Type B pancreatic cell (in vitro differentiated cells): ENCODE measurements around the gene PDRG1. TPM values are rescaled to one million over a fixed set of nuclear protein-coding genes. Genes with fewer than 3 reads are reported as not detected.
A peak's percentile ranks its signal among the peaks of the same experiment; 100 is the strongest.

ENCODE experiments used
- DNase-seq: peaks from one replicate; pipeline ENCODE4 v3.0.0; 2021; ENCODE audit warnings: mixed read lengths; ENCODE audit not compliant: unreplicated experiment; ENCODE audit errors: extremely low spot score
- H3K27ac Mint-ChIP-seq: 2 replicates; pipeline ENCODE4 v1.8.0; 2021; ENCODE audit warnings: mild to moderate bottlenecking, mixed read lengths
- H3K27me3 Mint-ChIP-seq: 2 replicates; pipeline ENCODE4 v1.8.0; 2021; ENCODE audit warnings: mixed read lengths
- H3K36me3 Mint-ChIP-seq: 2 replicates; pipeline ENCODE4 v1.8.0; 2021; ENCODE audit warnings: mixed read lengths
- H3K4me1 Mint-ChIP-seq: one replicate; pipeline ENCODE4 v1.8.0; 2021; ENCODE audit warnings: mixed read lengths; ENCODE audit not compliant: unreplicated experiment
- H3K4me3 Mint-ChIP-seq: 2 replicates; pipeline ENCODE4 v1.8.0; 2021; ENCODE audit warnings: mild to moderate bottlenecking, mixed read lengths
- H3K9me3 Mint-ChIP-seq: 2 replicates; pipeline ENCODE4 v1.8.0; 2021; ENCODE audit warnings: mixed read lengths
- total RNA-seq: library from RNA; stranded (reverse); gene quantifications from 2 replicates; pipeline ENCODE4 v1.2.1, GENCODE V29; 2021; ENCODE audit warnings: low replicate concordance
- TF ChIP-seq, protein P1 (sequence below): fragments of 200-600 bp; sonication (generic); conservative IDR thresholded peaks from 2 replicates; pipeline ENCODE4 v1.5.0; 2021; ENCODE audit warnings: antibody characterized with exemption, mild to moderate bottlenecking

The PDRG1 gene
- total RNA-seq, 1 donor from 2014 or later: 24.7 TPM

DNA sequence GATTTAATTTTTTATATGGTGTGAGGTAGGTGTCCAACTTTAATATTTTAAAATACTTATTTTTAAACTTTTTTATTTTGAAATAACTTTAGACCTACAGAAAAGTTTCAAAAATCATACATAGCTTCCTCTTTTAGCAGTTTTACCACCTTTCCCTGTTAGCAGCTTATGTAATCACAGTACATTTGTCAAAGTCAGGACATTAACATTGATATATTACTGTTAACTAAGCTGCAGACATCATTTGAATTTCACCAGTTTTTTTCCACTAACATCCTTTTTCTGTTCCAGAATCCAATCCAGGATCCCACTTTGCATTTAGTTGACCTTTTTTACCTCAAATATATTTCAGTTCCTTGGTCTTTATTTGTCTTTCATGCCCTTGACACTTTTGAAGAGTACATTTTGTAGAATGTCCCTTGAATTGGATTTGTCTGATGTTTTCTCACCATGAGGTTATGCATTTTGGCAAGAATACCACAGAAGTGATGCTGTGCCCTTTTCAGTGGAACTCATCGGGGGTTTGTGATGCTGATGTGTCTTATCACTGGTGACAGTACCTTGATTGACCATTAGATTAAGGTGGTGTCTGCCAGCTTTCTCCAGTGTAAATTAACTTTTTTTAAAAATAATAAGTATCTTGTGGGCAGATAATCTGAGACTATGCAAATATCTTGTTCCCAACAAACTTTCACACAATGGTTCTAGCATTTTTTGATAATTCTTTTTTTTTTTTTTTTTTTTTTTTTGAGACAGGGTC is 48.0 kb downstream of the PDRG1 start:
- no peaks in the 10 kb centered on the region for H3K36me3 Mint-ChIP-seq
- no peaks in the 10 kb centered on the region for H3K4me1 Mint-ChIP-seq
- peaks cover 9% of the 10 kb centered on the region for H3K27me3 Mint-ChIP-seq
- TF ChIP-seq, protein P1, sequence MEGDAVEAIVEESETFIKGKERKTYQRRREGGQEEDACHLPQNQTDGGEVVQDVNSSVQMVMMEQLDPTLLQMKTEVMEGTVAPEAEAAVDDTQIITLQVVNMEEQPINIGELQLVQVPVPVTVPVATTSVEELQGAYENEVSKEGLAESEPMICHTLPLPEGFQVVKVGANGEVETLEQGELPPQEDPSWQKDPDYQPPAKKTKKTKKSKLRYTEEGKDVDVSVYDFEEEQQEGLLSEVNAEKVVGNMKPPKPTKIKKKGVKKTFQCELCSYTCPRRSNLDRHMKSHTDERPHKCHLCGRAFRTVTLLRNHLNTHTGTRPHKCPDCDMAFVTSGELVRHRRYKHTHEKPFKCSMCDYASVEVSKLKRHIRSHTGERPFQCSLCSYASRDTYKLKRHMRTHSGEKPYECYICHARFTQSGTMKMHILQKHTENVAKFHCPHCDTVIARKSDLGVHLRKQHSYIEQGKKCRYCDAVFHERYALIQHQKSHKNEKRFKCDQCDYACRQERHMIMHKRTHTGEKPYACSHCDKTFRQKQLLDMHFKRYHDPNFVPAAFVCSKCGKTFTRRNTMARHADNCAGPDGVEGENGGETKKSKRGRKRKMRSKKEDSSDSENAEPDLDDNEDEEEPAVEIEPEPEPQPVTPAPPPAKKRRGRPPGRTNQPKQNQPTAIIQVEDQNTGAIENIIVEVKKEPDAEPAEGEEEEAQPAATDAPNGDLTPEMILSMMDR: peak; percentile 44
- no peak for DNase-seq
- no peak overlapping the region for H3K27ac Mint-ChIP-seq
- H3K9me3 Mint-ChIP-seq: no peaks in the 10 kb centered on the region
- H3K4me3 Mint-ChIP-seq: no peak overlapping the region

DNA sequence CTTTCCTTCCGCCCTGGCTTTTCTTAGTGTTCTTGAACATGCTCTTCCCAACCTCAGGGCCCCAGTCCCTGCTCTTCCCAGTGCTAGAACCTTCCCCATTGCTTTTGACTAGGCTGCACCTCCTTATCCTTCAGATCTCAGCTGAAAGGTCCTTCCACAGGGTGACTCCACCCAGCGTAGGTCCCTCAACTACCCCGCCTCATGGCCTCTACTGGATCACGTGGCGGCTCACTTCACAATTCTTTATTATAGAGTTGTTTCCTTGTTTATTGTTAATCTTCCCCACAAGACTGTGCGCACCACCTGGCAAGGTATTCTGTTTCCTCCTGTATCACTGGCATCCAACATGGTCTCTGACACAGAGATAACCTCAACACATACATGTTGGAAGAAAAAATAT is 50.2 kb downstream of the PDRG1 start:
- DNase-seq: no peak

DNA sequence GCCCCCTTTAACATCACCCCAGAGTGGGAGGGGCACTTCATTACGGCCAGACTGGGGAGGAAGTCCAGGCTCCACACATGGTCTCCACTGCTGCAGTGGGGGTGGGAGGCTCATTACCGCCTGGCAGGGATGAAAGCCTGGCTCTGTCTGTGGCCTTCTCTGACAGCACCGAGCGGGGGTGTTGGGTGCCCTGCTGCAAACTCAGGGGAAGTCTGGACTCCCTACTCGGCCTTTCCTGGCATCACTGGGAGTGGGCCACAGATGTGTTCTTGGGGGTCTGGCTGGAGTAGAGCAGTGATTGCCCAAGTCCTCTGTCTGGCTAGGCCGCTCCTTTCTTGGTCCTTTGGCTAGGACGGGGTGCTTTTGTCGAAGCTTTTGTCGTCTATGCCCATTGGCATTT is 54.3 kb downstream of the PDRG1 start:
- Mint-ChIP-seq H3K9me3 (no peaks in the 10 kb centered on the region), H3K27ac (no peak overlapping the region)

More for the DNA sequence above, 50.2 kb downstream of the PDRG1 start:
- TF ChIP-seq, protein P1: no peak
- Mint-ChIP-seq H3K27me3 (peaks cover 13% of the 10 kb centered on the region), H3K4me1 (no peaks in the 10 kb centered on the region), H3K9me3 (no peaks in the 10 kb centered on the region), H3K36me3 (no peaks in the 10 kb centered on the region), H3K27ac (no peak overlapping the region), H3K4me3 (no peak overlapping the region)

DNA sequence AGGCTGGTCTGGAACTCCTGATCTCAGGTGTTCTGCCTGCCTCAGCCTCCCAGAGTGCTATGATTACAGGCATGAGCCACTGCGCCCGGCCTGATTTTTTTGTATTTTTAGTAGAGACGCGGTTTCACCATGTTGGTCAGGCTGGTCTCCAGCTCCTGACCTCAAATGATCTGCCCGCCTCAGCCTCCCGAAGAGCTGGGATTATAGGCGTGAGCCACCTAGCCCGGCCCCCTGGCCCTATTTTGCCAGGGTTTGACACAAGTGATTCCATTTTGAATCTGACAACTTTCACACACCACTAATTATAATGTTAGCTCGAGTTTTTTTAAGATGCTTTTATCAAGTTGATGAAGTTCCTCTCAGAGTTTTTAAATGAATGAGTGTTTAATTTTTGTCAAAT is 55.8 kb downstream of the PDRG1 start:
- Mint-ChIP-seq H3K9me3 (no peaks in the 10 kb centered on the region), H3K4me1 (no peaks in the 10 kb centered on the region), H3K36me3 (no peaks in the 10 kb centered on the region), H3K27me3 (peaks cover 13% of the 10 kb centered on the region), H3K4me3 (no peak overlapping the region), H3K27ac (no peak overlapping the region)
- TF ChIP-seq, protein P1: no peak
- DNase-seq: no peak

More for the DNA sequence above, 54.3 kb downstream of the PDRG1 start:
- Mint-ChIP-seq H3K4me3 (no peak overlapping the region), H3K4me1 (no peaks in the 10 kb centered on the region), H3K36me3 (no peaks in the 10 kb centered on the region), H3K27me3 (peaks cover 13% of the 10 kb centered on the region)
- TF ChIP-seq, protein P1: no peak
- no peak for DNase-seq

DNA sequence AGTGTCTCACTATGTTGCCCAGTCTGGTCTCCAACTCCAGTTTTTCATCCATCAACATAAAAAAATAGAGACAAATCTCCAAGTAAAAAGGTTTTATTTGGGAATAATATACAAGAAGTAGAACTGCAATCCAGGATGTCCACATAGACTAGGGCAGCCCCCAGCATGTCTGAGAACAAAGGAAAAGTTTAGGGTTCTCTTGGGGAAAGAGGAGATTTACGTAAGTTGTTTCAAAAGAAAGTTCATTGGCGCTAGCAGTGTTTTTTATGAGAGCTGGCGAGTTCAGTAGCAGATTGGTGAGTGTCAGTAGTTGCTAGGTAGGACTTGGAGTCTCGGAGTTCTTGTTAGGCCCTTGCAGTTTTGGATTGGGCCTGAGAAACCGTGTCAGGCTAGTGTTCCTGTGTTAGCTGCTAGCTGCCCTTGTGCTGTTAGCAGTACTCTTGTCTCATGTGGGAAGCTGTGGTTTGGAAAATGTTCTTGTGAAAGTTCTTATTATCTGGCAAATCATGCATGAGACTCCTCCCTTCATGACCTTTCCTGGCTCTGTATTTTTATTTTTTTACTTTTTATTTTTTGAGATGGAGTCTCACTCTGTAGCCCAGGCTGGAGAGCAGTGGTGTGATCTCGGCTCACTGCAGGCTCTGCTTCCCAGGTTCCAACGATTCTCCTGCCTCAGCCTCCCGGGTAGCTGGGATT is 56.7 kb downstream of the PDRG1 start:
- DNase-seq: no peak
- Mint-ChIP-seq H3K4me3 (no peak overlapping the region), H3K27ac (no peak overlapping the region), H3K9me3 (no peaks in the 10 kb centered on the region), H3K36me3 (no peaks in the 10 kb centered on the region), H3K4me1 (no peaks in the 10 kb centered on the region), H3K27me3 (peaks cover 11% of the 10 kb centered on the region)
- TF ChIP-seq, protein P1: no peak

Other genes starting within 250 kb of the PDRG1 start
- 142 and 243 TPM in 2 replicates for gene BCL2L1, start 229.2 kb downstream of the PDRG1 start, total RNA-seq
- 45.0 and 130 TPM in 2 replicates for gene TPX2, start 212.8 kb downstream of the PDRG1 start, total RNA-seq
- 0.21 and 0.77 TPM in 2 replicates for gene MYLK2, start 132.7 kb downstream of the PDRG1 start, total RNA-seq
- gene FOXS1, start 106.4 kb downstream of the PDRG1 start, total RNA-seq: 0.22 TPM in 1 of 2 replicates, not detected in the other
- 3.0 and 9.1 TPM in 2 replicates for gene DUSP15, start 81.5 kb downstream of the PDRG1 start, total RNA-seq
- gene TTLL9, start 81.4 kb downstream of the PDRG1 start, total RNA-seq: 0.17 and 3.4 TPM in 2 replicates
- gene XKR7, start 16.1 kb upstream of the PDRG1 start, total RNA-seq: 4.2 and 4.9 TPM in 2 replicates
- 0.19 and 0.63 TPM in 2 replicates for gene CCM2L, start 58.4 kb upstream of the PDRG1 start, total RNA-seq
- not detected in 2 replicates for gene HCK, start 100.2 kb upstream of the PDRG1 start, total RNA-seq
- gene TM9SF4, start 157.7 kb upstream of the PDRG1 start, total RNA-seq: 99.4 and 108 TPM in 2 replicates